Upper lobe of left lung (tissue), 6 donors: ENCODE measurements around the gene NUDT3. TPM values are rescaled to one million over a fixed set of nuclear protein-coding genes. Genes with fewer than 3 reads are reported as not detected.
"Not testable (repeated sequence)": the region's sequence is repeated elsewhere in the genome, so short reads cannot be mapped to it uniquely, and the experiment has no call there.

Source experiments
- ATAC-seq, 2 donors: fragments of 200-7000 bp; cut with Tn5 transposase; one replicate each; pipeline ENCODE4 v1.9.1; 2022; ENCODE audit warnings: mild to moderate bottlenecking in 2 of 2, moderate library complexity in 2 of 2; ENCODE audit not compliant: low FRiP score in 2 of 2
- DNase-seq, 2 donors: peaks; one replicate each; pipeline ENCODE4 v3.0.0-alpha.2; 2019 to 2020
- H3K27ac ChIP-seq, 4 donors: fragments of 200-600 bp; sonication (generic); one replicate each; pipeline ENCODE4 v1.5.1; 2016 to 2019
- H3K27me3 ChIP-seq, 4 donors: fragments of 200-600 bp; sonication (generic); one replicate each; pipeline ENCODE4 v1.5.1; 2017 to 2019
- H3K36me3 ChIP-seq, 4 donors: fragments of 200-600 bp; sonication (generic); one replicate each; pipeline ENCODE4 v1.5.1; 2016 to 2019
- H3K4me1 ChIP-seq, 4 donors: fragments of 200-600 bp; sonication (generic); one replicate each; pipeline ENCODE4 v1.5.1; 2018 to 2019
- H3K4me3 ChIP-seq, 4 donors: fragments of 200-600 bp; sonication (generic); one replicate each; pipeline ENCODE4 v1.5.1; 2017 to 2019; ENCODE audit warnings: mild to moderate bottlenecking in 2 of 4, moderate library complexity in 1 of 4
- H3K9me3 ChIP-seq, 4 donors: fragments of 200-600 bp; sonication (generic); one replicate each; pipeline ENCODE4 v1.5.1; 2018 to 2019
- CTCF ChIP-seq, 6 experiments: fragments of 450-650 bp in 4 of 6; fragments of 200-600 bp in 2 of 6; sonication (generic) in 2 of 6; IDR thresholded peaks; one replicate each; pipeline ENCODE4 v1.5.1; 2016 to 2019; ENCODE audit warnings: antibody characterized with exemption in 6 of 6
- EP300 ChIP-seq, 4 donors: sonication (generic); formaldehyde crosslinking; IDR thresholded peaks; one replicate each; pipeline ENCODE4 v1.5.1; 2017; ENCODE audit warnings: antibody characterized with exemption in 4 of 4, control low read depth in 2 of 4
- POLR2A ChIP-seq, 4 donors: fragments of 450-650 bp; IDR thresholded peaks; one replicate each; pipeline ENCODE4 v1.5.1; 2016 to 2017; ENCODE audit warnings: antibody characterized with exemption in 4 of 4, mild to moderate bottlenecking in 2 of 4
- POLR2AphosphoS5 ChIP-seq, 2 donors: sonication (generic); formaldehyde crosslinking; IDR thresholded peaks; one replicate each; pipeline ENCODE4 v1.5.1; 2017; ENCODE audit warnings: antibody characterized with exemption in 2 of 2
- WGBS, 2 donors: methylation state at CpG; one replicate each; pipeline ENCODE4 v1.1.5; 2017 to 2018; 5-methylcytosine and 5-hydroxymethylcytosine counted together
- total RNA-seq, 6 donors: library from RNA; depleted of rRNA in 4 of 6; stranded (reverse); fragments of >200 nt in 4 of 6; gene quantifications; one replicate each; pipeline versions ENCODE4 v1.1.0 to v1.2.1, GENCODE V29; 2016 to 2021
- donor health status: DM: no; HTN: no; CAD: no; lungs with moderate emphysema.
- donor health status: DM: no; HTN: yes; CAD: no; lungs with severe emphysema.

NUDT3 gene
- total RNA-seq, 6 donors from 2014 or later, result 15.1 to 32.7 (median 26.0) TPM

DNA sequence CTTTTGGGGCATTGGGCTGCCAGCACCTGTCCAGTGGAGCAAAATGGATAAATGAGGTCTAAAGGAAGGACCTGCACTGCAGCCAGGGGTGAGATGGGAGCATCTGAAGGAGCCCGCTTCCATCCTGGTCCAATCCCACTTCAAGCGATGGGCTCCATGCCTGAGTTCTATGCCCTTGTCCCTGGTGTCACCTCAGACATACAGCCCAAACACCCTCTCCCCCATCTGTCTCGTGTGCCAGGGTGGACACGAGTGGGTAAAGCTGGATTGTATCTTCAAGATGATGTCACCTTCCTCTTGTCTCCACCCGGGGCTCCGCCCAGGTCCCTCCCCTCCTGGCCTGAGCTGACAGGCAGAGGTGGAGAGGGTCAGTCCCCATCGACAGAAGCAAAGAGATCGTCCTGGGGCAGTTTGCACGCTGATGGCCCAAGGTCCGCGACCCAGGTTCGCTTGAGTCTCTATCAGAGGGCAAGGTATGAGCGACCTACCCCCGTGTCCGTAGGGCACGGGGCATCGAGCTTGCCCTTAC, 144.2 kb downstream of the NUDT3 start:
- peaks cover 29 to 45% (median 40%) of the 10 kb centered on the region in 4 donors for H3K4me1 ChIP-seq
- peak overlapping the region; percentile 88 to 96 (median 94) for H3K4me3 ChIP-seq
- no peaks in the 10 kb centered on the region for H3K9me3 ChIP-seq
- DNase-seq (peak; percentile 74 to 82), ATAC-seq (peak; percentile 54 to 64)
- peak overlapping the region; percentile 86 to 99 (median 93) for H3K27ac ChIP-seq
- H3K27me3 ChIP-seq, result no peaks in the 10 kb centered on the region
- peaks cover 0 to 12% (median 0%) of the 10 kb centered on the region in 4 donors for H3K36me3 ChIP-seq
- TF ChIP-seq EP300 (IDR thresholded peaks at IDR 0.05), result no peak
- no peak for TF ChIP-seq POLR2A (IDR thresholded peaks at IDR 0.05)
- no peak for TF ChIP-seq CTCF (IDR thresholded peaks at IDR 0.05)
- 8 to 11% methylated on average over 13 to 16 of the region's 17 CpGs for WGBS, 2 donors

DNA sequence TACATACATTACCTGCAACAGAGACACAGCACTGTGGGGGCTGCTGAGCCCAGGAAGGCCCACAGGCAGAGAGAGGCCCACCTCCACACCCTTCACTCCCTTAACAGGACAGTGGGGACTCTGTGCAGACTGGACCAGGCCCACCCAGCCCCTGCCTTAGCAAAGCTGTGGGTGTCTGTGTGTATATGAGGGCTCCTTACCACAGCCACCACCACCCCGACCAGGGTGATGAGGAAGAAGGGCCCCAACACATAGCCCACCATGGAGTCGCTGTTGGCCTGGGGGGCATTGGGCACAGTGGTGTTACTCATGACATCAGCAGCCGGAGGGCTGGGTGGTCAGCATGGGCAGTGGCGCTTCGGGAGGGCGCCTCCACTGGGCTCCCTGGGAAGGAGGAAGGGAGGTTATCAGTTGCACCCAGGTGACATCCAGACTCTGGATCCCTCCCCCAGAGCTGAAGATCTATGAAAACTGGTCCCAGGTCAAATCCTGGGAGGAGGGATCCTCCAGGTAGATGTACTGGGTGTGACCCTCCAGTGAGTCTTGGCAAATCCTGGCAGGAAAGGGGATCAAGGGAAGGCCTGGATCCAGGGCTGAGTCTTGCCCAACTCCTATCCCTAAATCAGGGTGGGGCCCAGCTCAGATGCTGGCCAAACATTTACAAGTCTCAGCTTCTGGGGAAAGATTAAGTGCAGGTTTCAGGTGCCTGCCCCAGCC, 144.8 kb downstream of the NUDT3 start:
- Histone ChIP-seq H3K27me3 (no peaks in the 10 kb centered on the region), H3K4me3 (peak overlapping the region in 1 of 4 donors; percentile 88), H3K27ac (peak overlapping the region; percentile 86 to 99 (median 93)), H3K36me3 (peaks cover 0 to 15% (median 0%) of the 10 kb centered on the region in 4 donors), H3K9me3 (no peaks in the 10 kb centered on the region), H3K4me1 (peaks cover 29 to 49% (median 46%) of the 10 kb centered on the region in 4 donors)
- WGBS, 2 donors, result 84% methylated on average over 5 of the region's 6 CpGs
- ATAC-seq, result no peak
- no peak for TF ChIP-seq POLR2AphosphoS5 (IDR thresholded peaks at IDR 0.05)
- TF ChIP-seq CTCF (IDR thresholded peaks at IDR 0.05), result no peak
- TF ChIP-seq EP300 (IDR thresholded peaks at IDR 0.05), result no peak
- TF ChIP-seq POLR2A (IDR thresholded peaks at IDR 0.05), result no peak
- DNase-seq, result no peak

GRCh38 chr6:34246563-34247391, 145.7 kb downstream of the NUDT3 start:
- Histone ChIP-seq H3K27me3 (no peaks in the 10 kb centered on the region), H3K9me3 (no peaks in the 10 kb centered on the region), H3K4me1 (peaks cover 29 to 49% (median 46%) of the 10 kb centered on the region in 4 donors), H3K27ac (peak overlapping the region in 1 of 4 donors; percentile 13), H3K4me3 (no peak overlapping the region), H3K36me3 (peaks cover 0 to 23% (median 2%) of the 10 kb centered on the region in 4 donors)
- ATAC-seq (no peak), DNase-seq (no peak)
- 64 to 77% methylated on average over 2 to 8 of the region's 8 CpGs for WGBS, 2 donors
- TF ChIP-seq POLR2A (IDR thresholded peaks at IDR 0.05) (no peak), CTCF (IDR thresholded peaks at IDR 0.05) (peak in 3 of 6 experiments; percentile 10 to 21 (median 17)), POLR2AphosphoS5 (IDR thresholded peaks at IDR 0.05) (no peak)

GRCh38 chr6:34246249-34246562, 146.3 kb downstream of the NUDT3 start:
- H3K9me3 ChIP-seq, result no peaks in the 10 kb centered on the region
- TF ChIP-seq CTCF (IDR thresholded peaks at IDR 0.05), result no peak
- DNase-seq (no peak), ATAC-seq (no peak)
- H3K36me3 ChIP-seq, result peaks cover 0 to 29% (median 2%) of the 10 kb centered on the region in 4 donors
- no peak overlapping the region for H3K27ac ChIP-seq
- peaks cover 29 to 49% (median 46%) of the 10 kb centered on the region in 4 donors for H3K4me1 ChIP-seq
- H3K4me3 ChIP-seq, result no peak overlapping the region
- H3K27me3 ChIP-seq, result no peaks in the 10 kb centered on the region
- WGBS, 2 donors, result 77 to 90% methylated on average over 1 to 2 of the region's 2 CpGs

DNA sequence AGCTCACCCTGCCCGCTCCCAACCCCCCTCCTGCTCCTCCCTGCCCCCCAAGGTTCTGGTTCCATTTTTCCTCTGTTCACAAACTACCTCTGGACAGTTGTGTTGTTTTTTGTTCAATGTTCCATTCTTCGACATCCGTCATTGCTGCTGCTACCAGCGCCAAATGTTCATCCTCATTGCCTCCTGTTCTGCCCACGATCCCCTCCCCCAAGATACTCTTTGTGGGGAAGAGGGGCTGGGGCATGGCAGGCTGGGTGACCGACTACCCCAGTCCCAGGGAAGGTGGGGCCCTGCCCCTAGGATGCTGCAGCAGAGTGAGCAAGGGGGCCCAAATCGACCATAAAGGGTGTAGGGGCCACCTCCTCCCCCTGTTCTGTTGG, 146.7 kb downstream of the NUDT3 start:
- not testable (repeated sequence) for H3K27ac ChIP-seq, H3K27me3 ChIP-seq, H3K9me3 ChIP-seq, ATAC-seq, H3K4me3 ChIP-seq, DNase-seq
- Histone ChIP-seq H3K36me3 (peaks cover 0 to 33% (median 4%) of the 10 kb centered on the region in 4 donors), H3K4me1 (peaks cover 29 to 49% (median 46%) of the 10 kb centered on the region in 4 donors)
- WGBS, 2 donors, result 83% methylated on average over 7 of the region's 7 CpGs

DNA sequence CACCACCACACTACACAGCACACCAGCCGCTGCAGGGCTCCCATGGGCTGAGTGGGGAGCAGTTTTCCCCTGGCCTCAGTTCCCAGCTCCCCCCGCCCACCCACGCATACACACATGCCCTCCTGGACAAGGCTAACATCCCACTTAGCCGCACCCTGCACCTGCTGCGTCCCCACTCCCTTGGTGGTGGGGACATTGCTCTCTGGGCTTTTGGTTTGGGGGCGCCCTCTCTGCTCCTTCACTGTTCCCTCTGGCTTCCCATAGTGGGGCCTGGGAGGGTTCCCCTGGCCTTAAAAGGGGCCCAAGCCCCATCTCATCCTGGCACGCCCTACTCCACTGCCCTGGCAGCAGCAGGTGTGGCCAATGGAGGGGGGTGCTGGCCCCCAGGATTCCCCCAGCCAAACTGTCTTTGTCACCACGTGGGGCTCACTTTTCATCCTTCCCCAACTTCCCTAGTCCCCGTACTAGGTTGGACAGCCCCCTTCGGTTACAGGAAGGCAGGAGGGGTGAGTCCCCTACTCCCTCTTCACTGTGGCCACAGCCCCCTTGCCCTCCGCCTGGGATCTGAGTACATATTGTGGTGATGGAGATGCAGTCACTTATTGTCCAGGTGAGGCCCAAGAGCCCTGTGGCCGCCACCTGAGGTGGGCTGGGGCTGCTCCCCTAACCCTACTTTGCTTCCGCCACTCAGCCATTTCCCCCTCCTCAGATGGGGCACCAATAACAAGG, 147.3 kb downstream of the NUDT3 start:
- WGBS, 2 donors, result 88% methylated on average over 9 to 10 of the region's 13 CpGs
- not testable (repeated sequence) for H3K27me3 ChIP-seq, H3K9me3 ChIP-seq, H3K4me3 ChIP-seq, ATAC-seq, DNase-seq
- Histone ChIP-seq H3K4me1 (peaks cover 29 to 48% (median 45%) of the 10 kb centered on the region in 4 donors), H3K27ac (peak overlapping the region in 1 of 4 donors; percentile 71), H3K36me3 (peaks cover 0 to 33% (median 5%) of the 10 kb centered on the region in 4 donors)
